ENCODE measurements around the gene PSMC6.
"Not testable (repeated sequence)": the region's sequence is repeated elsewhere in the genome, so short reads cannot be mapped to it uniquely, and the experiment has no call there.

Gene PSMC6

DNA sequence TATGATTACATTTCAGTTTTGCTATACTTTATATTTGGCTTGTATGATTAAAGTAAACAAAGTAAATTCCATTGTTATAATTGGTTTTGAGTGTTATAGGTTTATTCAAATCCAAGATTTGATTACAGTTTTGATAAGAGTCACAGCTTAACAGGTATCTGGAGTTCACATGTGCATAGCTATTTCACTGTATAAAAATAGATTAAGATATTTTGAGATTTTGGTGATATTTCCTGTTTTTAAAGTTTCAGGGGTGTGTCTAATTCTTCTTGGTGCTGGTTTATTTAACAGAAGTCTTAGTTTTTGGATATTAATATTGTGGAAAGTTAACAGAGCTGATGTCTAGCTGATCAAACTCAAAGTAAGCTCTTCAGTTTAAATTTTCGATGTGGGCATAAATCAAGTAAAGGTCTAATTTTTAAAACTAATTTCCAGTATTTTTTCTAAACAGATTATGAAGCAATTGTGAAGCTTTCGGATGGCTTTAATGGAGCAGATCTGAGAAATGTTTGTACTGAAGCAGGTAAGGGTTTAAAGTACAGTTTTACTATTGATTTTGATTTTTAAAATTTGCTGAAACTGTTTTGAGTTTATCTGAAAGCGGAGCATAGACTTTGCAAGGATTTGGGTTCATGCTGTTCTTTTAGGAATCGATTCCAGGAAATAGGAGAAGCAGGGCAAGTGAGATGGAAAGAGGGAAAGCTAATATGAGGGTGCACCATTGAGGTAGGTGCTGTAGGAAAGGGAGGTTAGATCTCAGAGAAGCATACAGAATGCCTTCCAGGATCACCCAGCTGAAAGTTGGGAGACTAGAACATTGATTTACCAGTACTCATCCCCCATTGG is 16.7 kb downstream of the PSMC6 start:
- no peak for DNase-seq (ENCODE audit: low spot score)

DNA sequence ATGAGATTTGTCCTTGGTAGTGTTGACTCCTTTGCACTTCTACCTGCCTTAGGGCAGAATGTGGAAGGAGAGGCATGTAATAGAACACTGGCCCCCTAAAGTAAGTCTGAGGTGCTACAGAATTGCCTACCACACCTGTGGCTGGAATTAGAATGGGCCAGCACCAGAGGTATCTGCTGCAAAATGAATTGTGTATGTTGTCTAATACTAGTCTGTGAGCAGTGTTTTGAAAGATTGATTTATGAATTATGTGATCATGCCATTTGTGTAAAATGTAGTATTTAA is 17.3 kb downstream of the PSMC6 start:
- no peak for DNase-seq (ENCODE audit: low spot score)

DNA sequence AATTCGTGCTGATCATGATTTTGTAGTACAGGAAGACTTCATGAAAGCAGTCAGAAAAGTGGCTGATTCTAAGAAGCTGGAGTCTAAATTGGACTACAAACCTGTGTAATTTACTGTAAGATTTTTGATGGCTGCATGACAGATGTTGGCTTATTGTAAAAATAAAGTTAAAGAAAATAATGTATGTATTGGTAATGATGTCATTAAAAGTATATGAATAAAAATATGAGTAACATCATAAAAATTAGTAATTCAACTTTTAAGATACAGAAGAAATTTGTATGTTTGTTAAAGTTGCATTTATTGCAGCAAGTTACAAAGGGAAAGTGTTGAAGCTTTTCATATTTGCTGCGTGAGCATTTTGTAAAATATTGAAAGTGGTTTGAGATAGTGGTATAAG is 20.5 kb downstream of the PSMC6 start:
- DNase-seq (ENCODE audit: low spot score), result not testable (repeated sequence)

DNA sequence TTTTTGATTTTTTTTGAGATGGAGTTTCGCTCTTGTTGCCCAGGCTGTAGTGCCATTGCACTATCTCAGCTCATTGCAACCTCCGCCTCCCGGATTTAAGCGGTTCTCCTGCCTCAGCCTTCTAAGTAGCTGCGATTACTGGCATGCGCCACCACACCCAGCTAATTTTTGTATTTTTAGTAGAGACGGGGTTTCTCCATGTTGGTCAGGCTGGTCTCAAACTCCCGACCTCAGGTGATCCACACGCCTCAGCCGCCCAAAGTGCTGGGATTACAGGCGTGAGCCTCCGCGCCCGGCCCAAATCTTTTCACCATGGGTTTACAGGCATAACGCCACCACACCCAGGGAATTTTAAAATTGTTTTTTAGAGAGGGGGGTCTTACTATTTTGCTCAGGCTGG is 22.0 kb downstream of the PSMC6 start:
- DNase-seq (ENCODE audit: low spot score), result not testable (repeated sequence)

DNA sequence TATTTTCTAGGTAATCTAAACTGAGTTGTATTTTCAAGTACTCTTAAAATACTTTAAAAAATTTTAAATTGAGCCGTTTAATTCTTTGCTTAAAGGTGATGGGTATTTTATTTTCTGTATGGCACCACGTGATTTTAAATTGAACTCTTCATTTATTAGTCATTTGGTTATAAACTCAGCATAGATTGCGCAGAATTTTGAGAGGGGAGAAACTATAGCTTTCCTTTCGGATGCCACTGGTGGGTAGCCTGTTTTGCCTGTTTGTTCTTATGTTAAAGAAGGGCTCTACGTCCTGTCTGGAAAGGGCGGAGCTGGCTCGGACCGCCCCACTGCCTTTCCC is 22.6 kb downstream of the PSMC6 start:
- no peak for DNase-seq (ENCODE audit: low spot score)

DNA sequence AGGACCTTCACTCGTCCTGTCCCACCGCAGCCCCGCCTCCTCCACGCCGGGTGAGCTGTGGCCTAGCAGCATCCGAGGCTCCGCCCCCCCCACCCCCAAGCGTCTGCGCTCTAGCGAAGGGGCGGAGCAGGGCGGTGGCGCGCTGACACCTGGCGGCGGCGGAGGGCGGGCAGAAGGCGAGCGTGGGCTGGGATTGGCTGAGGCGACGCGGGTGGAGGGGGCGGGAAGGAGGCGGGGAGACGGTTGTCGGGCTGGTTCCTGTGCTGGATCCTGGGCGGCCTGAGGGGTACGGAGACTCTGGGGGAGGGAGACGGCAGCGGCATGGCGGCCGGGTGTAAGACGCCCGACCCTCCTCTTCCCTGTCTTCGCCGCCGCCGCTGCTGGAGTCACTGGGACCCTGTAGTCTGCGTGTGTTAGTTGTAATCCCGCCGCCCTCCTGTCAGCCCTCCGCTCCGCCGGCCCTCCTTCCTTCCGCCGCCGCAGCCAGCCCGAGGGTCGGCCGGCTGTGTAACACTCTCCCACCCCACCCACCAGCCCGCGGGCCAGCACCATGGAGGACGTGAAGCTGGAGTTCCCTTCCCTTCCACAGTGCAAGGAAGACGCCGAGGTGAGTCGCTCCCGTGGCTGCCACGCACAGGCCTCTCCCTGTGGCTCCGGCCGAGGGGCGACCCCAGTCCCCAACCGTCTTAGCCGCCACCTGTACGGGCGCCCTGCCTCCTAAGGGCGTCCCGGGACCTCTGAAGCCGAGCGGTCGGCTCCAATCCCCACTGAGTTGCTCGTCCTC is 23.1 kb downstream of the PSMC6 start, which contains the start of gene STYX:
Gene STYX (plus strand): TSS at position 242 of the 784 bp plus-strand sequence. CDS start 309 bp downstream, at position 551.
- DNase-seq (ENCODE audit: low spot score), result peak; percentile 90

DNA sequence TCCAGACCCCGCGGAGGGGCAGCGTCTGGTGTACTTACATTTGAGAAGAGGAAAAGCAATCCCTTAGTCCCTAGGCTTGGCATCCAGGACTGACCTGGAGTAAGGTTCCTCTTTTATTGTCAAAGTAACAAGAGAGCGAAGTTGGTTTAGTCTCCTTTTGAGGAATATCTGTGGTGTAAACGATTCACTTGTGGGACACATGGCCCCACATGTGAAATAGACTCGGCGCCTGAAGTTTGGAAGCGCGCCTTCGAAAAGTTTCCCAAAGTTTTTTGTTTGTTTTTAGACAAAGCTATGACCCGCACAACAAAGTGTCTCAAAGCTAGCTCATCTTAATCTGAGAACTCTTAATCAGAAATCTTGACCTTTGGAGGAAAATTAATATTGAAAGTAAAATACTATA is 23.7 kb downstream of the PSMC6 start:
- DNase-seq (ENCODE audit: low spot score), result no peak

DNA sequence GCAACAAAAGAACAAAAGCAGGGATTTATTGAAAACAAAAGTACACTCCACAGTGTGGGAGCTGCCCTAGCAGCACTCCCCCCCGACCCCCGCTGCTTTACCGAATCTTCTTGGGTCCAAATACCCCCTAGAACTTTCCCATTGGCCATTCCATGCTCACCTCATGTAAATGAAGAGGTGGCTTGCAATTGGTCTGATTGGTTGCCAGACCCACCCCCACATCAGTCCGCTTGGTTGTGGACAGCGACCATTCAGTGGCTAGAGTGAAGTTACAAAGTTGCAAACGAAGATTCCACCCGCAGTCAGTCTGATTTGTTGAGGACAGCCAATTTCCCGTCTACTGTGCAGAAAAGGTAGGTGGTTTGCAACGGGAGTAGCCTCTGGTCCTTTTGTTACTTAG is 26.8 kb downstream of the PSMC6 start:
- no peak for DNase-seq (ENCODE audit: low spot score)

DNA sequence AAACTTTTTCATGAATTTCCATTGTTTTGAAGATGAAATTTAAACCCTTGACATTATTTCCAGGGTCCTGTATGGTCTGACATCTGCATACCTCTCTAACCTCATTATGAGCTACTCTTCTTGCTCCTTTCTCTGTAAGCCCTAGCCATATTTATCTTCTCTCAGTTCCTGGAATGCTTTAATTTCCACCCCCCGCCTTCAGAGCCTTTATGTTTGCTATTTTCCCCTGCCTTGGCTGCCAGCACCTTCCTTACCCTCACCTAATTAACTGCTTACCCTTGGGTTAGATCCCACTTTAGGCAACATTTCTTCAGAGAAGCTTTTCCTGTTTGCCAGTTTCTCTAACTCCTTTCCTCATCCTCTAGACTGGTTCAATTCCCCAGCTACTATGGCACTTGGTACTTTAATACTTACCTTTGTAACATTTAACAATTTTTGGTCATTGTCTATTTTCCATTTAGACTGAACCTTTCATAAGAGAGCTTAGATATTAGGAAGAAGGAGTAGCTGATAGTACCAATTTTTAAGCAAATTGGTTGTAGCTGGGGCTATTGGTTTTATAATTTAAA is 29.0 kb downstream of the PSMC6 start:
- DNase-seq (ENCODE audit: low spot score), result no peak

DNA sequence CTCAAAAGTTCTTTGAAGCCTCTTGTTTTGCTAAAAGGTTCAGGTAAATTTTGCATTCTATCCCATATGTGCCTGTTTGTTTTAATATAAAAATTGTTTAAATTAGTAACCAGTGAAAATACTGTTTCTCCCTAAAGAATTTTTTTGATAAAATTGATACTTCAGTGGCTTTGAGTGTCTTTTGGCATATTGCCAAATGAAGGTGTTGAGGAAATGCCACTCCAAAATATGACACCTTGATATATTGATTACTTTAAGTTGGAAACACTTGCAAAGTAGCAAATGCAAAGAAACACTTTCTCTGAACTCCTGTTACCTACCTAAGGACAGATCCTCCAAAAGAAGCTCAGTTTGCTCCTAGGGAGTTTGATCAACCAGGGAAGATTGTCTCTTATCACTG is 31.4 kb downstream of the PSMC6 start:
- DNase-seq (ENCODE audit: low spot score), result no peak

DNA sequence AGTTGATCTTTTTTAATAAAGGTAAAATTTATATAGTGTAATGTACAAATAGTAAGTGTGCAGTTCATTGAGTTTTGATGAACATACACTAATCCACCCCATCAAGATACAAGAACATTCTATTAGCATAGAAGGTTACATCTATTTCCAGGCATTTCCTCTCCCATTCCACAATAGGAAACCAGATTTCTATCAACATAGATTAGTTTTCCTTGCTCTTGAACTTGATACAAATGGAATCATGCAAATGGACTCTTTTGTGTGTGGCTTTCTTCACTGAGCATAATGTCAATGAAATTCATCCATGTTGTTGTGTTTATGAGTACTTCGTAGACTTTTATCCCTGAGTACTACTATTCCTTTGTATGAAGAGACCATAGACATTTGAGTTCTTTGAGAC is 33.8 kb downstream of the PSMC6 start:
- DNase-seq (ENCODE audit: low spot score), result no peak

DNA sequence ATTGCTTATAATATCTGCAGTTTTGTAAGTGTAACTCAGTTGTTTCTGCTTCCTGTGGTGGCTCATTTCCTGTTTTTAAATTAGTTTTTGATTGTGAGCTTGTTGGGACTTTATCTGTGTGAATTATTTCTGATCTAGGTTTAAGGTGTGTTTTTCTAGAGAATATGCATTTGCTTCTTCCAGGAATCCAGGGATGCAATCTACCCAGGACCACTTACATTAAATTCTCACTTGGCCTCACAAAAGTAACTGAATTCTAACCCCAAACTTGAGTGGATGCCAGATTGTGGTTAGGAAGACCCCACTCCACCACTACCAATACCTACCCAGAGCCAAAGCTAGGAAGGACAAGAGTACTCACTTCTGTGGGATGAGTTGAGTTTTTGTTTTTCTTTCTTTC is 34.9 kb downstream of the PSMC6 start:
- DNase-seq (ENCODE audit: low spot score), result peak; percentile 7

DNA sequence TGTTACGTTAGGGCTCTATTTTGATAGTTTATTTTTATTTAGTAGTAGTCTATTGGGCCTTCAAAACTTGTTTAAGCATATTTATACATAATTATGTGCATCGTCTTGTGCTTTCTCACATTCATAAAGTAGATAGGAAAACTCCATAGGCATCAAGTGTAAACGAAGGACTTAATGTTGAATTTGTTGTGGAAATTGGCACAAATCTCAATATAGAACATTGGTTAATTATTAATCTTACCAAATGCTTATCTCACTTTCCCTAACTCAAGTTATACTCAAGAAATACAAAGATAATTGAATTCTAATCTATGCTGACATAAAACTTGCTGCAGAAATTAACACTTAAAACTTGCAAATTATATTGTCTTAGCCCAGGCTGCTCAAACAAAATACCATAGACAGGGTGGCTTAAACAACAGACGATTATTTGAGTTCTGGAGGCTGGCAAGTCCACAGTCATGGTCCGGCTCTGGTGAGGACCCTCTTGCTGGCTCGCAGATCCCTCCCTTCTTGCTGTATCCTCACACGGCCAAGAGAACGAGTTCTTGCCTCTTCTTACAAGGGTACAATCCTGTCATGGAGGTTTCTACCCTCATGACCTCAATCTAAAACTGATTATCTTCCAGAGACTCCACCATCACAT is 41.8 kb downstream of the PSMC6 start:
- no peak for DNase-seq (ENCODE audit: low spot score)

DNA sequence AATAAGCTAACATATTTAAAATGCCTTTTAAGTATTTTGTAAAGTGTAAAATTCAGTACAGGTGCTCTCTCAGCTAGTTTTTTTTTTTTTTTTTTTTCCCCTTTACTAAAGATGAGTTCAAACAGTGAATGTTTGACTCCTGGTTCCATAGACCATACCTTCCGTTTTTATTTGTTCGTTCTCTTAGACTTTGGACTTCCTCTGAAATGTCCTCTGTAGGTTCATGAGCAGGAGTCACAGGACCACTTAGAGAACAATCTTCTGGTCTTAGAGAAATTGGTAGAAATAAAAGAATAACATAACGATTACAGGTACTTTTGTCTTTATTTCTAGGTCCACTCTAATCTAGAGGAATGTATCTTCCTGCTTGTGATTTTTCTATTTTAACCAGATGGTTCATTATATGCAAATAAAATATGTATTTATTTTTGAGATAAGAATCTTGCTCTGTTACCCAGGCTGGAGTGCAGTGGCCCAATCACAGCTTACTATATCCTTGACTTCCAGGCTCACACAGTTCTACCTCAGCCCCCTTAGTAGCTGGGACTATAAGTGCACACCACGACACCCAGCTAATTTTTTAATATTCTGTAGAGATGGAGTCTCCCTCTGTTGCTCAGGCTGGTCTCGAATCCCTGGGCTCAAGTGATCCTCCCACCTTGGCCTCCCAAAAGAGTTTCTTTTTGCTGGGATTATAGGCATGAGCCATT is 48.8 kb downstream of the PSMC6 start:
- no peak for DNase-seq (ENCODE audit: low spot score)

DNA sequence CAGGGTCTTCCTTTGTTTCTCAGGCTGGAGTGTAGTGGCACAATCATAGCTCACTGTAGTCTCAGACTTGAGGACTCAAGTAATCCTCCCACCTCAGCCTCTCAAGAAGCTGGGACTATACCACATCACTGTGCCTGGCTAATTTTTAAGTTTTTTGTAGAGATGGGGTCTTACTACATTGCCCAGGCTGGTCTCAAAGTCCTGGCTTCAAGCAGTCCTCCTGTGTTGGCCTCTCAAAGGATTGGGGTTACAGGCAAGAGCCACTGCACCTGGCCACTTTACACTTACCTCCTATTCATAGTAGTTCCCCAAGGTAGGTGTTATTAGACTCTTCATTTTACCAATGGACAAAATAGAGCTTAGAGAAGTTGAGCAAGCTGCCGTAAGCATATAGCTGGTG is 52.1 kb downstream of the PSMC6 start:
- no peak for DNase-seq (ENCODE audit: low spot score)

DNA sequence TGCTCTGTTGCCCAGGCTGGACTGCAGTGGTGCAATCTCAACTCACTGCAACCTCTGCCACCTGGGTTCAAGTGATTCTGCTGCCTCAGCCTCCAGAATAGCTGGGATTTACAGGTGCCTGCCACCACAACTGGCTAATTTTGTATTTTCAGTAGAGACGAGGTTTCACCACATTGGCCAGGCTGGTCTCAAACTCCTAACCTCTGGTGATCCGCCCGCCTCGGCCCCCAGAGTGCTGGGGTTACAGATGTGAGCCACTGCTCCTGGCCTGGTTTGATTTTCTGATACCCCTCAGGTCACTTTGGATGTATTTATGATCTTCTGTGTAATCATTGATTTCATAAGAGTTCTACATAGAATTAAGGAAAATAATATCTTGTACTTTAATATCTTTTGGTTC is 55.9 kb downstream of the PSMC6 start:
- DNase-seq (ENCODE audit: low spot score), result not testable (repeated sequence)

DNA sequence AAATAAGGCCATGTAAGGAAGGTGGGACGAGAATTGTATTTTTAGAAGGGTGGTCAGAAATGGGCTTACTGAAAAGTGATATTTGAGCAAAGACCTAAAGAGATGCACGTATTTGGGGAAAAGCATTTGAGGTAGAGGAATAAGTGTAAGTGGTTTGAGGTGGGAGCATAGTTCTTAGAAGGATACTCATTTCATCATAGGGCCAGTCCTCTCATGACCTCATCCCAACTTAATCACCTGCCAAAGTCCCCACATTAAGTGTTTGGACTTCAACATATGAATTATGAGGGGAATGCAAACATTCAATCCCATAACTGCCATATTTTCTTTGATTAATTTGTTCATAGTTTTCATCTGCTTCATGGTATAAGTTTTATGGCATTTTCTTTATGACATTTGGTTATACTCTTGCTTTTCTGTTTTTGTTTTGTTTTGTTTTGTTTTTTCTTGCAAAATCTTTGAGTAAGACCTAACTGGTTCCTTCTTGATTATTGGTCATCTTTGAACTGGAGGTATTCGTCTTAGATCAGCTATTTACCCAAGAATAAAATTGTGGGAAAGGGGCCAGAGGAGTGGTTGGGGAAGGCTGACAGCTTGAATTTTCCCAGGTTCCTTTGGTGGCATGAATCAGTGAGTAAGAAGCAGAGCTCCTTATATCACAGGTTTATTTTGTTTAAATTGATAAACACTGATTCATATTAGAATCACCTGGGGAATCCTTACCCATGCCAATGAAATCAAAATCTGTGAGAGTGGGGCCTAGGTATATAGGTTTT is 60.2 kb downstream of the PSMC6 start:
- no peak for DNase-seq (ENCODE audit: low spot score)

DNA sequence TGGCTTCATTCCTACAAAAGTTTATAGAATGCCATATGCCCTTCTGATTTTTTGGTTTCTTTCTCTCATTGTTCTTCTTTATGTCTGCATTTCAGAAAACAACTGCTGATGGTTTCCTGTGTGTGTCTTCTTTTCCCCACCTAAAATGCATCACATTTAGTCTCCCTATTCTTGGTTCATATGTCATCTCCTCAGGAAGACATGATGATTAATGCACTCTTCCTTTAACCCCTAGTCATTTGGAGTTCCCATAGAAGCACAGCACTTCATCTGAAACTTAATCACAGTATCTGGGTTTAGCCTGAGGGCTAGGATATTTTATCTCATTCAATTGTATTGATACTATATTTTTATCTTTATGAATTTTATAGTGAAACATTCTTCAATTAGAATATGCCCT is 62.9 kb downstream of the PSMC6 start:
- DNase-seq (ENCODE audit: low spot score), result no peak

DNA sequence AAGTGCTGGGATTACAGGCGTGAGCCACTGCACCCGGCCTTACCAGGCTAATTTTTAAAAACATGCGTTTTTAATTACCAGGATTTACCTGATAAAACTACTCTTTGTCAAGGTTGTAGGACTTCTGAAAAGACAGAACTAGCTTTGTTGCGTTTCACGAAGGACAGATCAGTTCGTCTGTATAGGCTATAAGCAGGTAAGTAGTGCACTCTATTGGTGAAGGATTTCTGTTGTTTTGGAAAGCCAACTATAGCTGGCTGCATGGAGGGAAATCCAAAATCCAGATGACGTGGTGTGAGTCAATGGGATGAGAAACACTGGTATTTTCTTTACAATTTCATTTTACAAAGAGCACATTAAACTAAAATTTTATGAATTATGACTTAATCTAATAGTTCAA is 69.8 kb downstream of the PSMC6 start:
- no peak for DNase-seq (ENCODE audit: low spot score)
